Lower lobe of right lung (tissue), 2 donors: ENCODE measurements around the gene ADAMTS18. TPM values are rescaled to one million over a fixed set of nuclear protein-coding genes. Genes with fewer than 3 reads are reported as not detected.

Experiments used
- ATAC-seq, 2 donors: fragments of 200-7000 bp; cut with Tn5 transposase; one replicate each; pipeline ENCODE4 v1.9.1; 2020 to 2022; ENCODE audit warnings: mild to moderate bottlenecking in 2 of 2, moderate library complexity in 2 of 2
- DNase-seq: peaks from one replicate; pipeline ENCODE4 v3.0.0-alpha.2; 2020
- H3K27ac ChIP-seq: fragments of 200-600 bp; one replicate; pipeline ENCODE4 v1.8.0; 2022
- H3K27me3 ChIP-seq: fragments of 200-600 bp; one replicate; pipeline ENCODE4 v1.8.0; 2022; ENCODE audit warnings: low read depth
- H3K36me3 ChIP-seq: fragments of 200-600 bp; one replicate; pipeline ENCODE4 v1.8.0; 2022; ENCODE audit warnings: mild to moderate bottlenecking
- H3K4me1 ChIP-seq: fragments of 200-600 bp; one replicate; pipeline ENCODE4 v1.8.0; 2022
- H3K4me3 ChIP-seq: fragments of 200-600 bp; one replicate; pipeline ENCODE4 v1.8.0; 2022; ENCODE audit warnings: mild to moderate bottlenecking
- H3K9me3 ChIP-seq: fragments of 200-600 bp; one replicate; pipeline ENCODE4 v1.8.0; 2022
- CTCF ChIP-seq: fragments of 200-600 bp; IDR thresholded peaks from one replicate; pipeline ENCODE4 v1.8.0; 2022; ENCODE audit warnings: antibody characterized with exemption, mild to moderate bottlenecking
- intact Hi-C: fragments of 100-400 bp; cut with DNase I; formaldehyde crosslinking; loops from one replicate; pipeline ENCODE4 v1.11.0; 2022
- long read RNA-seq: library from polyadenylated mRNA; unstranded; transcript quantifications from one replicate; pipeline ENCODE4 v2.0.0, GENCODE V29; 2021
- total RNA-seq: library from RNA; stranded (reverse); fragmentation: NEBNext Ultra II Directional; extraction: Animal tissue kit (Norgen Biotek cat#: 25700); gene quantifications from one replicate; pipeline ENCODE4 v1.2.1, GENCODE V29; 2021
- donor health status: DM: no; HTN: yes; CAD: no; lungs with severe emphysema.

Gene ADAMTS18
- 0.09 TPM for total RNA-seq
- long read RNA-seq = 0 reads

- Histone ChIP-seq H3K4me3 (no peak within 1 kb of the TSS), H3K27ac (no peak within 1 kb of the TSS), H3K9me3 (no peaks in the 10 kb centered on the region), H3K27me3 (peaks cover 34% of the 10 kb centered on the region), H3K36me3 (no peaks in the 10 kb centered on the region), H3K4me1 (no peaks in the 10 kb centered on the region)
- ATAC-seq (peak in 1 of 2 donors; percentile 21), DNase-seq (no peak)
- no peak for TF ChIP-seq CTCF
- intact Hi-C loops = no loop called here
Measured at GRCh38 chr16:77434530-77435271, at the start of gene ADAMTS18. Gene ADAMTS18, minus strand, starts transcription at chr16:77435034. Its CDS starts 339 bp downstream, at chr16:77434695.

GRCh38 chr16:77480681-77481315, 46.0 kb upstream of the ADAMTS18 start:
- no peak for TF ChIP-seq CTCF
- Histone ChIP-seq H3K27ac (no peak overlapping the region), H3K4me3 (no peak overlapping the region), H3K9me3 (no peaks in the 10 kb centered on the region), H3K36me3 (no peaks in the 10 kb centered on the region), H3K4me1 (no peaks in the 10 kb centered on the region), H3K27me3 (no peaks in the 10 kb centered on the region)
- ATAC-seq = no peak
- intact Hi-C loops = no loop called here
- no peak for DNase-seq

DNA sequence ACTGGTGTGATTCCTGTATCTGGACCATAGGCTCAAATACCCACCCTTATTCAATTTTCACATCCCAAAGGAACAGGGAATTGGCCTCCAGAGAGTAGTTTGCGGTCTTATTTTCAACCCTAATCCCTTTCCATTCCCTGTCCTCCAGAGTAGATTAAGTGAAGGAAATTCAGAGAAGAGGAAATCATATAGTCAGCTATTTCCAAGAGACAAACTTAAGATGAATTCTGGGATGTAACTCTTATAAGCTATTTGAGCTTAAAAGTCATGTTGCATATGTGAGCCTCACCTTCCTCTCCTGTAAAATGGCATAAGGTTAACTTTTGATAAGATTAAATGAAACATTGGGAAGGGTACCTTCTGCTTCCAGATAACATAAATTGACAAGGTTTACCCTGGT, 37.4 kb upstream of the ADAMTS18 start:
- H3K9me3 ChIP-seq = no peaks in the 10 kb centered on the region
- H3K4me3 ChIP-seq = no peak overlapping the region
- no peak for ATAC-seq
- H3K27ac ChIP-seq = no peak overlapping the region
- no peak for TF ChIP-seq CTCF
- no peak for DNase-seq
- H3K36me3 ChIP-seq = no peaks in the 10 kb centered on the region
- H3K27me3 ChIP-seq = no peaks in the 10 kb centered on the region
- intact Hi-C loops = no loop called here
- H3K4me1 ChIP-seq = no peaks in the 10 kb centered on the region

DNA sequence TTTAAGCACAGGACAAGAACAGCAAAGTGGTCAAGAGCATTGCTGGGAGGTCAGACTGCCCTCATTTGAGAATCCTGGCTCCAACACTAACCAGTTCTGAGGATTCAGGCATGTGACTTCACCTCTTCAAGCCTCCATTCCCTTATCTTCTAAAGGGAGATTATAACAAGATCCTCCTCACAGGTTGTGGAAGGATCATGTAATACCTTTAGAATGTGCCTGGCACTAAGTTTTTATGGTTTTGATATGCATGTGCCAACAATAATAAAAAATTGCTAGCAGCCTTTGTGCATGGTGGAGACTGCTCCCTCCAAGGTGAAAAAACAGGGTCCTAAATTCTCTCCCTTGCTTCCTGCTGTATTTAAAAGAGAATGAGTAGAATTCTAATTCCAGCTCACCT, 36.0 kb upstream of the ADAMTS18 start:
- no peak for TF ChIP-seq CTCF
- no peaks in the 10 kb centered on the region for H3K9me3 ChIP-seq
- intact Hi-C loops = no loop called here
- ATAC-seq (no peak), DNase-seq (no peak)
- H3K36me3 ChIP-seq = no peaks in the 10 kb centered on the region
- H3K27ac ChIP-seq = no peak overlapping the region
- H3K4me3 ChIP-seq = no peak overlapping the region
- no peaks in the 10 kb centered on the region for H3K4me1 ChIP-seq
- no peaks in the 10 kb centered on the region for H3K27me3 ChIP-seq

DNA sequence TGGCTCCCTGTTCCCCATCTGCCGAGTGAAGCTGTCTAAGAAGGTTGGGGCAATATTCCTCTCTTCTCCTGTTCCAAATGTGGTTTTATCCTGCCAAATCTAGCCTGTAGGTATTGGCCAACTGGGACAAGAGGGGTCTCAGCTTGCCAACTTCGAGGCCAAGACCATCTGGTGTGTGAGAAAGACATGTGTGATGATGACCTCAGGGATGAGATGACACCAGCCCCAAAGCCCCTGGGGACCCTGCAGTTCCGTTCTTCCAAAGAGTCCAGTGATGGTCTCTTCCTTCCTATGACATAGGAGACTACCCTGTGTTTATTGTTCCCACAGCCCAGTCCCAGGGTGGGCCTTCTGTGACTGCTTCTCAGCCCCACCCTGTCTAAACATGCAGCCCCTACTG, 34.8 kb upstream of the ADAMTS18 start:
- no peaks in the 10 kb centered on the region for H3K9me3 ChIP-seq
- no peak for DNase-seq
- no peak for ATAC-seq
- no peaks in the 10 kb centered on the region for H3K36me3 ChIP-seq
- no peak for TF ChIP-seq CTCF
- no peak overlapping the region for H3K4me3 ChIP-seq
- H3K4me1 ChIP-seq = no peaks in the 10 kb centered on the region
- intact Hi-C loops = no loop called here
- H3K27ac ChIP-seq = no peak overlapping the region
- no peaks in the 10 kb centered on the region for H3K27me3 ChIP-seq
